ENCODE data around the gene STN1. TPM values are rescaled to one million over a fixed set of nuclear protein-coding genes. Genes with fewer than 3 reads are reported as not detected.

The STN1 gene
- total RNA-seq, 1 experiment from 2014 or later = 74.7 TPM

- TF ChIP-seq REST (IDR thresholded peaks at IDR 0.05; ENCODE audit: low read depth) = no peak
- TF ChIP-seq FOSL1 (IDR thresholded peaks at IDR 0.05; ENCODE audit: low read depth) = no peak
- no peak for TF ChIP-seq JUND (IDR thresholded peaks at IDR 0.05)
- TF ChIP-seq EZH2phosphoT487 (IDR thresholded peaks at IDR 0.05; ENCODE audit: borderline replicate concordance) = no peak
- TF ChIP-seq RAD21 (IDR thresholded peaks at IDR 0.05; ENCODE audit: low read depth) = no peak
- TF ChIP-seq POLR2A (IDR thresholded peaks at IDR 0.05; ENCODE audit: borderline replicate concordance, extremely low read depth, insufficient read depth, insufficient read length) = no peak
- no peak for TF ChIP-seq ZFX (IDR thresholded peaks at IDR 0.05)
- TF ChIP-seq CBX3 (IDR thresholded peaks at IDR 0.05; ENCODE audit: low read depth) = no peak
- TF ChIP-seq ZNF274 (IDR thresholded peaks at IDR 0.05; ENCODE audit: low read depth, low read length) = no peak
- no peak for TF ChIP-seq MAX (IDR thresholded peaks at IDR 0.05)
These were observed 61.2 kb downstream of the STN1 start (continued) for GRCh38 chr10:103856797-103857170.

GRCh38 chr10:103855852-103856796, 61.9 kb downstream of the STN1 start:
- Histone ChIP-seq H3K27me3 (ENCODE audit: insufficient read depth, low read length) (no peaks in the 10 kb centered on the region), H3K9ac (ENCODE audit: low read length) (no peak overlapping the region), H3K9me3 (ENCODE audit: control insufficient read depth in 1 of 2, insufficient read depth in 1 of 2, low read depth in 1 of 2, low read length in 2 of 2) (no peaks in the 10 kb centered on the region), H3K9me2 (ENCODE audit: insufficient read depth) (no peaks in the 10 kb centered on the region), H3K27ac (ENCODE audit: low read depth, low read length) (no peak overlapping the region), H3K4me1 (ENCODE audit: control insufficient read depth in 1 of 2, insufficient read depth in 2 of 2, low read length in 2 of 2) (no peaks in the 10 kb centered on the region), H3K36me3 (ENCODE audit: control insufficient read depth in 1 of 2, insufficient read depth in 2 of 2, low read length in 2 of 2) (no peaks in the 10 kb centered on the region), H3K4me3 (replicated peaks in 1 of 2; ENCODE audit: low read depth in 1 of 2, low read length in 2 of 2) (no peak overlapping the region), H2AFZ (ENCODE audit: low read depth, low read length, poor library complexity, severe bottlenecking) (no peak overlapping the region), H4K20me1 (ENCODE audit: insufficient read depth) (no peaks in the 10 kb centered on the region), H3K4me2 (ENCODE audit: low read length) (no peak overlapping the region), H3K79me2 (ENCODE audit: insufficient read depth, low read length) (no peaks in the 10 kb centered on the region)
- ChIA-PET CTCF (interaction anchor here (0.7 to 1.1 kb wide), 2 partner anchors 8 to 134 kb away, joined by 3 read pairs; no protein-coding TSS in a partner anchor), POLR2A (no interaction called here), RAD21 (ENCODE audit: low non-redundant PET in 1 of 2, low total read pairs in 2 of 2, uncharacterized antibody in 2 of 2, unreplicated experiment in 2 of 2) (interaction anchor here in 1 of 2 experiments (2.1 kb wide), 1 partner anchor 143 kb away, joined by 4 read pairs; no protein-coding TSS in a partner anchor)
- BruUV-seq (replicated peaks) = no TSS peak
- intact Hi-C loops (cut with micrococcal nuclease) = no loop called here
- ATAC-seq (no peak), DNase-seq (ENCODE audit: low read depth, low spot score) (no peak)
- TF ChIP-seq ATF3 (IDR thresholded peaks at IDR 0.05) (no peak), TCF7L2 (IDR thresholded peaks at IDR 0.05; ENCODE audit: borderline replicate concordance, extremely low read depth, insufficient read depth, insufficient read length) (no peak), MAX (IDR thresholded peaks at IDR 0.05) (no peak), SIN3A (IDR thresholded peaks at IDR 0.05; ENCODE audit: low read depth) (no peak), ZBTB33 (IDR thresholded peaks at IDR 0.05; ENCODE audit: extremely low read depth, insufficient replicate concordance, low read length) (no peak), ZFX (IDR thresholded peaks at IDR 0.05) (no peak), POLR2AphosphoS5 (IDR thresholded peaks at IDR 0.05; ENCODE audit: low read depth, low read length) (no peak), CEBPB (IDR thresholded peaks at IDR 0.05; ENCODE audit: low read depth) (no peak)
